KOPT-K1 (cell line): ENCODE data around the gene ERC2.

Experiments
- H3K27ac ChIP-seq: fragments of 200-600 bp; sonication (generic); 2 replicates; pipeline ENCODE4 v1.5.1; 2016; ENCODE audit warnings: antibody characterized with exemption, mild to moderate bottlenecking, low read depth, low read length; ENCODE audit not compliant: poor library complexity, severe bottlenecking
- H3K36me3 ChIP-seq: fragments of 200-600 bp; sonication (generic); 2 replicates; pipeline ENCODE4 v1.5.1; 2017; ENCODE audit warnings: antibody characterized with exemption, mild to moderate bottlenecking, low read length, moderate library complexity; ENCODE audit not compliant: insufficient read depth
- H3K9me3 ChIP-seq: fragments of 200-600 bp; sonication (generic); 2 replicates; pipeline ENCODE4 v1.5.1; 2017; ENCODE audit warnings: antibody characterized with exemption, low read length, mild to moderate bottlenecking; ENCODE audit not compliant: insufficient read depth, poor library complexity, severe bottlenecking

The ERC2 gene

GRCh38 chr3:55564726-55565125 is 903.5 kb downstream of the ERC2 start:
- Histone ChIP-seq H3K36me3 (no peaks in the 10 kb centered on the region), H3K9me3 (no peaks in the 10 kb centered on the region), H3K27ac (no peak overlapping the region)

DNA sequence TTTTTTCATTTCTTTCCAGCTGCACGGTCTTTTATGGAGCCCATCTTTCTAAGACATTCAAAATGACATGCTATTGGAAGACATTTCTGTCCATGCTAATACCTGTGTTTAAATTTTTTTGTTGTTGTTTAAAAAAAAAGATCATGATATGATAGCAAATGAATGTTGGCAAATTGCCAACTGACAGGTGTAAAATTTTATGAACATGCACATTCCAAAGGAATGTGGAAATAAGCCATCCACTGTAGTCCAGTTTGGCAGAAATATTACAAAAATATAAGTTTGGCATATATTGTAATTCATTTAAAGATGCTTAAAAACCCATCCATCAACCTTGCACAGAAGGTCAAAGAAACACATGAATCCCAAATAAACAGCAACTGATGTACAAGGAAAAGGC is 905.6 kb downstream of the ERC2 start:
- no peak overlapping the region for H3K27ac ChIP-seq
- no peaks in the 10 kb centered on the region for H3K36me3 ChIP-seq
- no peaks in the 10 kb centered on the region for H3K9me3 ChIP-seq

GRCh38 chr3:55559500-55560423 is 908.5 kb downstream of the ERC2 start:
- no peaks in the 10 kb centered on the region for H3K9me3 ChIP-seq
- no peak overlapping the region for H3K27ac ChIP-seq
- no peaks in the 10 kb centered on the region for H3K36me3 ChIP-seq

DNA sequence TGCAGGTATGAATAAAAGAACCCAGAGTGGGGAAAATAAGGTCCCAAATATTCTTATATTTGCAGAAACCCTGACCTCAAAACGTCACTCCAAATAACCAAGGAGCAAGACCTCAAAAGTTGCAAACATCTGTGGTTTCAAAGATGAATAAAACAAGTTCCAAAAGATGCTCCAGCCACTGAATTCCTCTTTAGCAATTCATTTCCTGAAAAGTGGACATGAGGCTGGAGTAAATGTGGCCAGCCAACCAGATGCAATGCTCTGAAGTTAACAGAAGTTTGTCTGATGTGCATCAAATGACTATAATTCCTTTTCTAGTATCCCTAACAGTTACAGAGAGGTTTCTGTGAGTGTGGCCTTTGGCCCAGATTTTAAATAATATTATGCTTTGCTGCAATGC is 910.0 kb downstream of the ERC2 start:
- Histone ChIP-seq H3K9me3 (no peaks in the 10 kb centered on the region), H3K36me3 (no peaks in the 10 kb centered on the region), H3K27ac (no peak overlapping the region)

GRCh38 chr3:55557549-55557948 is 910.7 kb downstream of the ERC2 start:
- H3K27ac ChIP-seq, result no peak overlapping the region
- no peaks in the 10 kb centered on the region for H3K9me3 ChIP-seq
- H3K36me3 ChIP-seq, result no peaks in the 10 kb centered on the region

GRCh38 chr3:55556619-55557537 is 911.4 kb downstream of the ERC2 start:
- no peak overlapping the region for H3K27ac ChIP-seq
- H3K9me3 ChIP-seq, result no peaks in the 10 kb centered on the region

DNA sequence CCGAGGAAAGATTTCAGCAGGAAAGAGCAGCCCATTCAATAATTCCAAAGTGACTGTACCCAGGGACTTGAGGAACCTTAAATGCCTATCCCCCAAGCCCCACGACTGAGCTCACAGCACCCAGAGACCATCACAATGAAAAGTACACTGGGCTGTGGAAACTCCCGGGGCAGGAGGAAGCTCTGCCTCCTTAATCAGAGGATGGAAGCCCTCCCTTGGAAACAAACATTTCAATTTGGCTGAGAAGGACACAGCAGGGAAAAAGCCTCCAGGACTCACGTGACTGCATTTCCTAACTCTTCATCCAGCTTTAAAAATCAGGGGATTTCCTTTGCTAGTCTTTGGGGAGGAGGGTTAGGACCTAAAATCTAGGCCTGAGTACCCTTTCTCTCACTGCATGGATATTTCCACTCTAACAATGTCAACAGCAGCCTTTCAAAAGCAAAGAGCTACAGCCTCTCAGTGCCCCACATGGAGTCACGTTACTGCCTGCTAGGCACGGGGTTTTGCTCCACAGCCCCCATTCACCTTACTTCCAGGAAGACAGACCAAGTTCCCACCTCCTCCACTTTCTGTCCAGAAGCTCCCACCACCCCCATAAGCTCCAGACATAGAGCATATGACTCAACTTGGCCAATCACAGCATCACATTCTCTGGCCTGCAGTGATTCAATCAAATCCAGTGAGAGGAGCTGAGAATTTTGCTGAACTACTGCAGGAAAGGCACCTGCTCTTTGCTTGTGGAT is 912.2 kb downstream of the ERC2 start:
- Histone ChIP-seq H3K9me3 (no peaks in the 10 kb centered on the region), H3K36me3 (no peaks in the 10 kb centered on the region), H3K27ac (no peak overlapping the region)

More at GRCh38 chr3:55556619-55557537, 911.4 kb downstream of the ERC2 start:
- no peaks in the 10 kb centered on the region for H3K36me3 ChIP-seq

DNA sequence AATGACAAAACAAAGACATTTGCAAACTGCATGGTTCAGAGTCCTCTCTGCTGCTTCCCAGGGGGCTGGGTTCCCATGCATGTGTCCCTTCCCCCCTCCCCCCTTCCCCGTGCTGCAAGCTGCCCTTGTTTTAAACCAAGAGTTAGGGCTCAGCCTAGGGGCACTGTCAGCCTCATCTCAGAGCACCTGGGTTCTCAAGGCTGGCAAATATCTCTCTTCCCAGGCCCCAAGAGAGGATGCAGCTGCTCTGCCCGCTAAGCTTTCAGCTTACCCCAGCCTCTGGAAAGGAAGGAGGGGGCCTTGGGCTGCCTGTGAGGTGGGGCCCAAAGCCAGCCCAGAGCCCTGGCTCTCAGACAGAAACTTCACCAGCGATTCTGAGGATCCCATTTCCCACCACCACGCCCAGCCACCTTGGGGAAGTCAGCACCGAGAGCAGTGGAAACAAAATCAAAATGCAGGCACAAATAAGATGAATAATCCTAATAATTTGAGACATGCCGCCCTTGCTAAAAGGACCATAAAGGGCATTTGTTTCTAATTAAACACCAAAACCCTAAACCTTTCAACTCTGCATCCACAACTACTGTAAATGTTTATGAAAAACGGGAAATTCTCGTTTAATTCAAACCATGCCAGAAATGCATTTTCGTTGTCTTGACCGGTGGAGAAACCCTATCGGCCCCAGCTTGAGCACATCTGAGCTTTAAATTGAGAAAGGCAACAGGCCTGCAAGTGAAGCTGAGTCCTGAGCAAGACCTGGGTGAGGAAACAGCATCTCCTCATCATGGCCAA is 913.4 kb downstream of the ERC2 start:
- H3K36me3 ChIP-seq, result no peaks in the 10 kb centered on the region
- no peak overlapping the region for H3K27ac ChIP-seq
- no peaks in the 10 kb centered on the region for H3K9me3 ChIP-seq

DNA sequence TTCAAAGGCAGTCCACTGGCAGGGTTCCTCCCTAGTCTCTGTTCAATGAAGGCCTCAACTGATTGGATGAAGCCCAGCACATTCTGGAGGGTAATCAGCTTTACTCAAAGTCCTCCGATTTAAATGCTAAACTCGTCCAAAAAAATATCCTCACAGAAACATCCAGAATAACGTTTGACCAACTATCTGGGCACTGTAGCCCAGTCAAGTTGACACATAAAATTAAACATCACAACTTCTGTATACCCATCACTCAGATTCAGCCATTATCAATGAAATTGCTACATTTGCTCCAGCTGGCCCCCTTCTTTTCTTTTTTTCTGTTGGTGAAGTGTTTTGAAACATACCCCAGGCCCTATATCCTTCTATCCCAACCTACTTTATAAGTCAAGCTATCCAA is 916.6 kb downstream of the ERC2 start:
- no peaks in the 10 kb centered on the region for H3K36me3 ChIP-seq

DNA sequence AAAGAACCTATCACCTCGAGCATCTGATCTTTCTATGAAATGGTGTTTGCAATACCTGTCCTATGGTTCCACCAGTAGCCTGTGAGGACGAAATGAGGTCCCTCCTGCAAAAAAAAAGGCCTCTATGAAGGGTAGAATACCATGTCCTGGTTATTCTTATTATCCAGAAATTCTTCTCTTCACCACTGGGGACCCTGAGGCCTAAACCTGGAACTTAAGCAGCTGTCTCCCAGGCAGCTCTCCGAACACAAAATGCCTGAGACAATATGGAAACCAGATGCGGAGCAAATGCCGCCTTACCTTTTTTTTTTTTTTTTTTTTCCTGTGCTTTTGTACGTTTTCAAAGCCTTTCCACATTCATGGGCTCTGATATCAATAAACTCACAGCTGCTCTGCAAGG is 919.1 kb downstream of the ERC2 start:
- Histone ChIP-seq H3K36me3 (no peaks in the 10 kb centered on the region), H3K27ac (no peak overlapping the region), H3K9me3 (no peaks in the 10 kb centered on the region)

More for the DNA sequence above, 916.6 kb downstream of the ERC2 start:
- Histone ChIP-seq H3K27ac (no peak overlapping the region), H3K9me3 (no peaks in the 10 kb centered on the region)

DNA sequence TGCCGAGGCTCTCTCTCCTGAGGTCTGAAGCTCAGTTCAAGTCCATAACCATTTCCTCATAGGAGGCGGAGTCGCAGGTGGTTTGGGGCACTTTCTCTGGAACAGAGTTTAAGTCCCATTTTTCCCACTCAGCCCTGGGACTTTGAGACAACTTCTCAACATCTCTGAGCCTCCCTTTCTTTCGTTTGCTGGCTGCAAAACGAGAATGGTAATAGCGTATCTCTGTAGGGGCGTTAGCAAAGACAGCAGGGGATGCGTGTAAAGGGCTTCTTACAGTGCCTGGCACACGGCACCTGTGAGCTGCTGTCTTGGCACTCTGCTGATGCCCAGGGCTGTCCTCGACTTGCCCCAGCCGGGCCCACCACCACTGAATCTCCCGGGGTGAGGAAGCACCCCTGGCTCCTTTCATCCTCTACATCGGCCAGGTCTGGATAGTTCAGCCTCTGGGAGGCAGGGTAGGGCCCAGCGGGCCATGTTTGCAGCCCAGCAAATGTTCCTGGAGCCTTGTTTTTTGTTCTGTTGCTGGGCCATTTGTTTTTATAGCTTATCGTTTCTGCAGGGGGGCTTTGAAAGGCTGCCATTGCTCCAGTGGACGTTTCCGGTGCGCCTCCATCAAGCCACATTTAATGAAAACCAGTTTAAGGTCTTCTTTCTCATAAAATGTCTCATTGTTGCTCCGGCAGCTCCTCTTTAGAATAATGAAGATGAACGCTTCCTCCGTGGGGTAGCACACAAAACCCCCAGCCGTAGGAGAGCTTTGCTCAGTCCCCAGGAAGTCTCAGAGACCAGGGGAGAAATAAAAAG is 921.2 kb downstream of the ERC2 start:
- Histone ChIP-seq H3K36me3 (no peaks in the 10 kb centered on the region), H3K27ac (no peak overlapping the region), H3K9me3 (no peaks in the 10 kb centered on the region)

DNA sequence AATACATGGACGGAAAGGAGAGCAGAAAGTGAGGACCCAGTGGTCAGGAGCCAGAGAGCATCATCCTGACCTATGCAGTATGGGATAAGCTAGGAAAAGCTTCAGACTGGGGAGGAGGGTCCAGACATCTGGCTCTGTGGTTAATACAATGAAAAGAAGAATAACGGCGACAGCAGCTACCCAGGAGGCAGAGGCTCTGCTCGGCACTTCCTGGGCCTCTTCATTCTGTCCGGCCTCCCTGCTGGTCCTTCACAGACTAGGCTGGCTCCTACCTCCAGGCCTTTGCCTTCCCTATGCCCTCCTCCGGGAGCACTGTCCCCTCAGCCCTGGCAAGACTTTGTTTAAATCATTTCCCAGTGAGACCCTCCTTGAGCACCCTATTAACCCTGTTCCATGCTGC is 922.3 kb downstream of the ERC2 start:
- Histone ChIP-seq H3K9me3 (no peaks in the 10 kb centered on the region), H3K27ac (no peak overlapping the region), H3K36me3 (no peaks in the 10 kb centered on the region)

- Histone ChIP-seq H3K27ac (no peak overlapping the region), H3K36me3 (no peaks in the 10 kb centered on the region), H3K9me3 (no peaks in the 10 kb centered on the region)
Observed at GRCh38 chr3:55544219-55544618, 924.0 kb downstream of the ERC2 start.
